ENCODE data around the gene TMEM219. TPM values are rescaled to one million over a fixed set of nuclear protein-coding genes. Genes with fewer than 3 reads are reported as not detected.

TMEM219 gene
- total and polyA plus RNA-seq, 9 of the 15 experiments (the other 6 are each of a cell fraction or from before 2014, with no cell fraction given), result 35.3 to 62.8 (median 55.5) TPM

- intact Hi-C loops (cut with micrococcal nuclease) (no loop called here), in situ Hi-C loops (cut with MboI) (no loop called here)
- Histone ChIP-seq H3K4me2 (ENCODE audit: insufficient read depth, low read length) (no peak overlapping the region), H4K20me1 (replicated peaks; ENCODE audit: control insufficient read depth, insufficient read depth, low read length) (no peaks in the 10 kb centered on the region), H3K9ac (ENCODE audit: insufficient read depth in 1 of 2, low read depth in 2 of 2, low read length in 2 of 2) (no peak overlapping the region), H3K79me2 (ENCODE audit: control insufficient read depth, insufficient read depth, low read length) (peaks cover under 1% of the 10 kb centered on the region; the same call in 1 of the 3 replicates), H3K27ac (ENCODE audit: extremely low read depth, low read depth, low read length) (no peak overlapping the region), H3K9me1 (ENCODE audit: control insufficient read depth, insufficient read depth, low read length) (no peaks in the 10 kb centered on the region), H2AFZ (ENCODE audit: low read depth, low read length) (no peak overlapping the region), H3K4me1 (replicated peaks in 1 of 2; ENCODE audit: control insufficient read depth in 2 of 2, insufficient read depth in 2 of 2, low read length in 2 of 2) (peaks cover 9 to 41% of the 10 kb centered on the region in 2 experiments; a peak in 4 of 5 replicates), H3K9me3 (replicated peaks; ENCODE audit: control insufficient read depth, insufficient read depth, low read depth, low read length) (no peaks in the 10 kb centered on the region), H3K4me3 (no peak overlapping the region), H3K36me3 (ENCODE audit: control insufficient read depth, insufficient read depth, low read length) (peaks cover 86% of the 10 kb centered on the region; the same call in 2 of the 3 replicates), H3K27me3 (ENCODE audit: control insufficient read depth in 2 of 2, insufficient read depth in 2 of 2, low read length in 2 of 2) (no peaks in the 10 kb centered on the region)
- 78% methylated on average over 2 of the region's 2 CpGs for WGBS (ENCODE audit: insufficient coverage, low coverage, missing lambda C conversion rate)
- BruUV-seq (replicated peaks), result no TSS peak
- DNase-seq (ENCODE audit: extremely low read depth in 1 of 4, low spot score in 3 of 4) (no peak), ATAC-seq (no peak), FAIRE-seq (no peak)
- CTCF ChIA-PET (ENCODE audit: low intra/inter-chr PET ratio), result no interaction called here
- TF ChIP-seq TRIM24 (IDR thresholded peaks at IDR 0.05), result no peak
- no peak for TF ChIP-seq RBM39 (optimal IDR thresholded peaks at IDR 0.05; ENCODE audit: low read depth, low read length)
- TF ChIP-seq ETV5 (CRISPR knock-in tag; IDR thresholded peaks at IDR 0.05; ENCODE audit: low read depth), result no peak
- TF ChIP-seq EZH2 (IDR thresholded peaks at IDR 0.05; ENCODE audit: borderline replicate concordance, low read depth, low read length), result no peak
- no peak for TF ChIP-seq SAP30 (IDR thresholded peaks at IDR 0.05; ENCODE audit: borderline replicate concordance, insufficient read depth, low read depth, low read length, poor library complexity, severe bottlenecking)
- no peak for TF ChIP-seq ZNF57 (CRISPR knock-in tag; IDR thresholded peaks at IDR 0.05)
- no peak for TF ChIP-seq RHOXF2B (CRISPR knock-in tag; conservative IDR thresholded peaks at IDR 0.05)
- TF ChIP-seq SRSF7 (optimal IDR thresholded peaks at IDR 0.05; ENCODE audit: low read depth, low read length), result no peak
- no peak for TF ChIP-seq PHB (CRISPR knock-in tag; IDR thresholded peaks at IDR 0.05)
- TF ChIP-seq ZNF311 (CRISPR knock-in tag; IDR thresholded peaks at IDR 0.05), result no peak
- TF ChIP-seq ZBED1 (IDR thresholded peaks at IDR 0.05), result no peak
- no peak for TF ChIP-seq FOXM1 (IDR thresholded peaks at IDR 0.05; ENCODE audit: low read depth)
- no peak for TF ChIP-seq FOXM1 (CRISPR knock-in tag; IDR thresholded peaks at IDR 0.05; ENCODE audit: low read depth)
- POLR2A ChIA-PET, result interaction anchor here (1.0 to 2.1 kb wide), 2 partner anchors 13 to 16 kb away, joined by 9 to 14 read pairs; partner anchors contain the start of gene TAOK2
These were observed 28.2 kb downstream of the TMEM219 start for GRCh38 chr16:29990034-29990433.
